GM21360 (cell line): ENCODE results near the gene RESP18.
A peak's percentile ranks its signal among the peaks of the same experiment; 100 is the strongest.

Source experiments
- ATAC-seq: cut with Tn5 transposase; IDR thresholded peaks from one replicate; pipeline ENCODE4 v1.9.1; 2021; ENCODE audit warnings: mild to moderate bottlenecking, moderate library complexity; ENCODE audit not compliant: unreplicated experiment

RESP18 gene

DNA sequence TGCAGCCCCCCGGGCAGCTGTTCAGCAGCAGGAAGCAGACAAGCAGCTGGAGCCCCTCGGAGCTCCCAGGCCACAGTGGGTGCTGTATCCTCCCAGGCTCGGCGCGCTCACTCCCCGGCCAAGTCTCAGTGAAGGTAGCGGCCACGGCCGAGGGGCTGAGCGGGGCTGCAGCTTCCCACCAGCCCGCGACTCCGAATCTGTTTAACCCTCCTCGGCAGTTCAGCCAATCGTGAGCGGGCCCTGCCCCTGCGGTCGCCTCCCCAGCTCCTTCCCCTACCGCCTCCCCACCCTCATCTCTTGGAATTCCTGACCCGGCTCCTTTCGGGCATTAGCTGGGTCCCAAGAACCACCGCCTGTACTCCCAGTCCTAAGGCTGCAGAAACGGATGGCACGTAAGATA is at the start of gene RESP18:
Gene RESP18, minus strand, starts transcription at position 203 of the 400 bp plus-strand sequence.
- no peak for ATAC-seq

DNA sequence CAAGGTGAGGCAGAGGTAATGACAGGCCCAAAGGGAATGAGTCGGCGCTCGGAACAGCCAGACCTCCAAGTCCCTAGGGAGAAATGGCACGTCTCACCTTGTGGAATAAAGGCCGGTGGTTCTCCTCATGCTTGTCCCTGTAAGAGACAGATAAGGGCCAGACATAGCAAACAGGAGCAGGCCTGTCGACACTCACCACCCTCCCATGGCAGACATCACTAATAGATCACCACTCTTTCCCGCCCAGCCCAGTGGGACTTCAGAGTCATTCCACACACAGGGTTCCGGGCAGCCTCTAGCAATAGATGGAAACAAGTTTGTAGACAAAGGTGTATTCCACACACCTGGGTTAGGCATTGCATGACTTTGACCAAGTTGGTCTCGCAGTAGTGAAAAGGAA is 48.9 kb upstream of the RESP18 start:
- no peak for ATAC-seq

DNA sequence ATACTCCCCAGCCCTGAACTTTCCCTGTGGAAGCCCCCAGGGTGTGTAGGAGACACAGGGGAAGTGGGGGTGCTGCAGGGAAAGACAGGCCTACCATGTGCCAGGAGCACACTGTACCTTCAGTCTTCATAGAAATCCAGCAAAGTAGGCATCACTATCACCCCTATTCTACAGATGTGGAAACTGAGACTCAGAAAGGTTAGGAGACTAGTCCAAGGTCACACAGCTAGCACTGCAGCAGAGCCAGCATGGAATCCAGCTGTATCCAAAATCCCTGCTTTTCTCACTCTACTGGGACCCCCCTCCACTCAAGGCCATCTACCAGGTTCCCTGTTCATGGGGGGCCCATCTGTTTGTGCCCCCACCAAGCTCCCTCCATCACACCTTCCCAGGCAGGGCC is 48.4 kb upstream of the RESP18 start:
- ATAC-seq, result no peak

DNA sequence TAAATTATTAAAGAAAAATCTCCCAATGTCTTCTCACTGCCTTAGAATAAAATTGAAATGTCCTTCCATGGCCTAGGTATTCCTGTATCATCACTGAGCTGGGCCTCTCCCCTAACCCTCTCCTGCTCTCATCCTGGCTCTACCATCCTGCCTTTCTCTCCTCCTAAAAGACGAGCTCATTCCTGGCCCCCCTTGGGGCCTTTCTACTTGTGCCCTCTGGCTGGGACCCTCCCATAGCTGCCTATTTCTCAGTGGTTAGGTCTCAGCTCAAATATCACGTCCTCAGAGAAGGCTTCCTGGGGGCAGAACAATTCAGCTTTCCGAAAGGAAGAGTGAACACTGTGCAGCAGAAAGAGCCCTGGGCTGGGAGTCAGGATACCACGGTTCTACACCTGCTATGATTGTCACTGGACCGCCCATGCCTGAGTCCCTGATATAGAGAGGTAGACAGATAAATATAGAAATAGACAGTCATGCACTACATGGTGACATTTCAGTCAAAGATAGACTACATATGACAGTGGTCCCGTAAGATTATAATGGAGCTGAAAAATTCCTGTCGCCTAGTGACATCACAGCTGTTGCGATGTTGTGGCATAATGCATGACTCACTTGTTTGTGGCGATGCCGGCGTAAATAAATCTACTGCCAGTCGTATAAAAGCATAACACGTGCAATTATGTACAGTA is 45.8 kb upstream of the RESP18 start:
- ATAC-seq, result no peak

DNA sequence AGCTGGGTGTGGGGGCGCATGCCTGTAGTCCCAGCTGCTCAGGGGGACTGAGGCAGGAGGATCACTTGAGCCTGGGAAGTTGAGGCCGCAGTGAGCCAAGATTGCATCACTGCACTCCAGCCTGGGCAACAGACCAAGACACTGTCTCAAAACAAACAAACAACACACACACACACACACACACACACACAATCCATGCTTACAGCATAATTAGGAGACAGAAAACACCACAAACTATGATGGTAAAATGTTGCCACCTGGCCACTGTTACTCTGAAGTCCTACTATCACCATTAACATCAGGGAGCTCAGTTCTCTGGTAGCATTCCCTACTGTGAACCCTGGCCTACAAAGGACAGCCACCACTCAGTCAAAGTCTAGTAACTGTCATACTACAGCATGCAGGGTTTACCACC is 36.9 kb upstream of the RESP18 start:
- no peak for ATAC-seq

DNA sequence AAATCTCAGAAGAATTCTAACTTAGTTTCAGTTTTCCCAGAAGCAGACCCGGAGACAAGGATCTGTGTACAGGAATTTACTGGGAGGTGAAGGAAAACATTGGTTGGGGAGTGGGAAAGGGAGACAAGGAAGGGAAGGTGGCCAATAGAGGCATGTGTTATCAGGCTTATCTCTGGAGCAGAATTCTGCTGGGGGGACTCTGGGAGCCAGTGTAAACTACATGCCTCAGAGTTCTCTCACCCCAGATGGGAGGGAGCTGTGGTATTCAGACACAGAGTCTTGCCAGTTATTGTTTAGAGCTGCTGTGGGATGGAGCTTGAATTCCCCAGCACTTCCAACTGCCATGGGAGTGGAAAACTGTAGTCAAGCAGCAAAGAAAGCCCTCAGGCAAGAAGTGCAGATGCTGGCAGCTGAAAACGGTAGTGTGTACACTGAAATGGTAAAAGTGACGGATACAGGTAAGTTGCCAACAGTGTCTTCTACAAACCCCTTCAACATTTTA is 36.2 kb upstream of the RESP18 start:
- ATAC-seq, result no peak

DNA sequence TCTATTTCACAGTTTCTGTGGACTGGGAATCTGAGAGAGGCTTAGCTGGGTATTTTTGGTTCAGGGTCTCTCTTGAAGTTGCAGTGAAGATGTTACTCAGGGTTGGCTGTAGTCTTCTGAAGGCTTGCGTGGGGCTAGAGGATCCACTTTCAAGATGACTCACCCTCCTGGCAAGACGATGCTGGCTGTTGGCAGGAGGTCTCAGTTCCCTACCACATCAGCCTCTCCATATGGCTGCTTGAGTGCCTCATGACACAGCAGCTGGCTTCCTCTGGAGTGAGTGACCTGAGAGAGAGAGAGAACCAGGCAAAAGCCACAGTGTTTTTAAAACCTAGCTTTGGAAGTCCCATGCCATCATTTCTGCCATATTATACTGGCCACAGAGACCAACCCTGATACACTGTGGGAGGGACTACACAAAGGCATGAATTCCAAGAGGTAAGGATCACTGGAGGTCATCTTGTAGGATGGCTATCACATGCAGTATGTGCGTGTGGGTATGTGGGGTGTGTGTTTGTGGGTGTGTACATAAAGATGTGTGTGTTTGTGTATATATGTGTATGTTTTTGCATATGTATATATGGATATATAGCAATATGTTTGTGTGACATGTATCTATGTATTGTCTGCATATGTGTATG is 30.1 kb upstream of the RESP18 start:
- ATAC-seq, result peak; percentile 79

DNA sequence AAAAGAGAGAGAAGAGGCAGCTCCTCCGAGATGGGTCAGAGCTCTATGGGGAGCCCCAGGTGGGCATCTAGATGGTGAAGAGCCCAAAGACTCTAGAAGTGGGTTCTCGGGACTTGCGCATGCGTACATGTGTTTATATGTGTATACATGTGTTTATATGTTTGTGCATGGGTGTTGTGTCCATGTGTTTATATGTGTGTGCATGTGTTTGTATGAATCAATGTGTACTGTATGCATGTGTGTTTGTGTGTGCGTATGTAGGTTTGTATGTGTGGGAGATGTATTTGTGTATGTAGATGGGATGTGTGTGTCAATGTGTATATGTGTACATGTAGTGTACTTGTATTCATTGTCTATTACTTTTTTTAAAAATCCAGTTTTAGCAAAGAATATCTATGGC is 29.5 kb upstream of the RESP18 start:
- ATAC-seq, result no peak

DNA sequence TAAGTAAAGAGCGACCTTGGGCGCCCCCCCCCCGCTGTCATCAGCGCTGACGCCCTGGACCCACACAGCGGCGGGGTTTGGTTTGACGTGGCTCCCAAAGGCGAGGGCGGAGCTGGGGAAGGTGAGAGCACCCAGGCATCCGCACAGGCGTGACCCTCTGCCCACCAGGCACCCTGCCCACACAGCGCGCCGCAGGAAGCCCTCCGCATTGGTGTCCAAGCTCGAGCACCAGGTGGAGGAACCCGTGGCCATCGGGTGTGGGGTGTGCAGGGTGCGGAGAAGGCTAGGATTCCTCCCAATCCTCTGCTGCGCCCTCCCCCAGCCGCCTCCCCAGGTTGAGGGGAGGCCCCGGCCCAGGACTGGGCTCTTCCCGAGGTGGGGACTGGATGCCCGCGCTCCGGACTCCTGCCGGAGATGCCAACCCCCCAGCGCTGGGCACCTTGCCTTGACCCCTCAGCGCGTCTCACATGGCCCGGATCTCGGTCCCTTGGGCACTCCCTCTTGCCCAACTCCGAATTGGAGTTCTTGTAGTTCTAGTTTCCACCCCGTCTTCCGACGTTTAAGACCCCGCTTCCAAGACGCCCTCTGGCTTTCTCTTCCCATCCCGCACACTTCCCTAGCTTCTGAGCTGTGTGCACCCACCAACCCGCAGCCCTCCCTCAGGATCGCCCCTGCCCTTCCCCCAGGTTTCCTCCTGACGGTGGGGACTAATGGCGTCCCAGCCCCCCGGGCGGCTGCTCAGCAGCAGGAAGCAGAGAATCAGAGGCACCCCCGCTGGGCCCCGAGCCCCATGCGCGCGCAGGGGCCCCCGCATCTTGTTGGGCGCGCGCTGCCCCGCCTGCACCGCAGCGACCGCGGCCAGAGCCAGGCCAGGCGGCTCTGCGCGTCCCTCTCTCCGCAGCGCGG is 25.9 kb upstream of the RESP18 start:
- no peak for ATAC-seq

DNA sequence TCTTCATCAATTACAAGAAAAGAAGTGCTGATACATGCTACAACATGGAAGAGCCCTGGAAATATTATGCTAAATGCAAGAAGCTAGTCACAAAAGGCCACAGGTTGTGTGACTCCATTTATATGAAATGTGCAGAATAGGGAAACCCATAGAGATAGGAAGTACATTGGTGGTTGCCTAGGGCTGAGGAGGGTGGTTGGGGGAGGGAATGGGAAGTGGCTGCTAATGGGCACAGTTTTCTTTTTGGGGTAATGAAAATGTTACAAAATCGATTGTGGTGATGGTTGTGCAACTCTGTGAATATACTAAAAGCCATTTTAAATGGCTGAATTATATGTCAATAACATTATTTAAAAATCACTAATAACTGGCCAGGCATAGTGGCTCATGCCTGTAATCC is 24.3 kb upstream of the RESP18 start:
- ATAC-seq, result no peak

DNA sequence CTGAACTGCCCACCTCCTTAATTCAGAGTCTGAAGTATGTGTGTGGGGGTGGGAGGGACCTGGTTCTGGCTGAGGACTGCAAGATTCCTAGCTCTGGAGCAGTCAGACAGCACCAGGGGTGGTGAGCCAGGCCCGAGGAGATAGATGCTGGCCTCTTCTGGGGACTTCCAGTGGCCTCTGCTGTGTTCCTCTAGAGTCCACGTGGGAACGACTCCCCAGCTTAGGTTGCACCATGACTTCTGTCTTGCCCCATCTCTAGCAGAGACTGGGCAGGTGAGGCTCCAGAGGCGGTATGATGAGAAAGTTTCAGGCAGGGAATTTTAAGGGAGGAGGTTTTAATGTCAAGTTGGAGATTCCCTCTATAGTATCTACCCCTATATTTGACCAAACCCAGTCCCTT is 22.0 kb upstream of the RESP18 start:
- no peak for ATAC-seq

DNA sequence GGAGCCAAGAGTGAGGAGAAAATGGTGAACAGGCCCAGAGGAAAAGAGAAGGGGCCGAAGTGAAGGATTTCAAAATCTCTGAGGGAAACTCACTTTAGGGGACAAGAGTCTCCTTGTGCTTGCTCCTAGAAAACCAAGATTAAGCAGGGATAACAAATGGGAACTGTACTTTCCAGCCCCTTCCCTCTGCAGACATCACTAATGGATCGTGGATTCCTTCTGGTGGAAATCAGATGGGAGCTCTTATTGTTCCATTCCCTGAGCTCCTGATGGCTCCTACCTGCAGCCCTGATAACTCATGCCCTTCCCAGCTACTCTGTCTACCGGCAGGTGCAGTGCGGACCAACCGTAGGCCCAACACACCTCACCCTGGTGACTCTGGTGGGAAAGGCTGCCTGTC is 20.6 kb upstream of the RESP18 start:
- ATAC-seq, result no peak

DNA sequence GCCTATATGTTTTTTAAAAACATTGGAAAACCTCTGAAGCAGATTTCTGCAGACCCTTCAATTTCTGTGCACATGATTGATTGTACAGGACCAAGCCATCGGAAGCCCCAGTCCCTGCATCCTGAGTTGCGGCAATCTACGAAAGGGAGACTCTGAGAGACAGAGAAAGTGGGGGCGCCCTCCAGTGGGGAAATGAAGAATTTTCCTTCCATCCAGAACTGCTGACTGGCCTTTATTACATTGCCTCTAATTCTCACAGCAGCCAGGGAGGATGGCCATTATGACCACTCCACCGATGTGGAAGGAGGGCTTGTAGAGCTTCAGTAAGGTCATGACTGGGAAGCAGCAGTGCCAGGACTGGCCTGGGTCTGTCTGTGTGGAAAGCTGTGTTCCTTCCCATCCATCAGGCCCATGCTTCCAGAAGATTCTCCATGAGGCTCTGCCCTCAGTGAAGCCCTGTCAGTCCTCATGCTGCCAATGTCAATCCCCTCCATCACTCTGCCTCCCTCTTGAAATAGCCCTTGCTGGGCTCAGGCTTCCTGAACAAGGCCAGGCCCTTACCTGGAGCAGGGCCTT is 20.0 kb upstream of the RESP18 start:
- no peak for ATAC-seq

DNA sequence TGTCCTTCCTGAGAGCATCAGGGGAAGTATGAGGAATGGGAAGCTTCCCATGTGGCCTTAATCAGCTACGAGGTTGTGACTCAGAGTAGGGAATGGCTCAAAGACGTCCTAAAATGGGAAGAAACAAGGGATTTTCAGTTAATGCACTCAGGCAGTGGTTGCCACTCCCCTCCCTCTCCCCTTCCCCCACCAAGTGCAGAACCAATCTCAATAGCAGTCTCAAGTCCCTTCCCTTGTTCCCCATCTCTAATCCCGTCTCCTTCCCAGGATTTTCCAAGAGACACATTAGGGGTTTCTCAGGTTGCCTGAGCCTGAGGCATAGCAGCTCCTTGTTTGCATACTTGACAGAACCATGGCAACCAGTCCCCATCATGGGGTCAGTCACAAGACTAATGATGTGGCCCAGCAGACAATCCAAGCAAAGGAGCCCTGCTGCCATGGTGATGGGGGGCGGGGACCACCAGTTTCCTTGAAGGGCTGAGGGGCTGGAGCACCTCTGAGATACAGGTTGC is 18.2 kb upstream of the RESP18 start:
- no peak for ATAC-seq

DNA sequence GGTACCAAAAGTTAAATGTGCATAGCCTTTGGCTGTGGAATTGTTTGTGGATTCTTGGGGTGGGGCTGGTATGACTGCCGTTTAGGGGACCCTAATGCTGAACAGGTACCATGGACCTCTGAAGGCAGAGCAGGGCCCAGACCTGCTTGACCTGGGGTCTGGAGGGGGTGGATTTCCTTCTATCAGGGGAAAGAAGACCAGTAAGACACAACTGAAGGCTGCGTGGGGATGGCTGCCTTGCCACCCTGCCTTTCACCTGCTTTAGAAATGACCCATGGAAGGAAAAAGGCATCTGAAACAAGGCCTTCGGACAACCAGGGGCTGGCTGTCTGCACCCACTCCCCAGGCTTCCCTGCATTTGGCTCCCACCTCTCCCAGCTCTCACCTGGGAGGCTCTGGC is 17.7 kb upstream of the RESP18 start:
- no peak for ATAC-seq

DNA sequence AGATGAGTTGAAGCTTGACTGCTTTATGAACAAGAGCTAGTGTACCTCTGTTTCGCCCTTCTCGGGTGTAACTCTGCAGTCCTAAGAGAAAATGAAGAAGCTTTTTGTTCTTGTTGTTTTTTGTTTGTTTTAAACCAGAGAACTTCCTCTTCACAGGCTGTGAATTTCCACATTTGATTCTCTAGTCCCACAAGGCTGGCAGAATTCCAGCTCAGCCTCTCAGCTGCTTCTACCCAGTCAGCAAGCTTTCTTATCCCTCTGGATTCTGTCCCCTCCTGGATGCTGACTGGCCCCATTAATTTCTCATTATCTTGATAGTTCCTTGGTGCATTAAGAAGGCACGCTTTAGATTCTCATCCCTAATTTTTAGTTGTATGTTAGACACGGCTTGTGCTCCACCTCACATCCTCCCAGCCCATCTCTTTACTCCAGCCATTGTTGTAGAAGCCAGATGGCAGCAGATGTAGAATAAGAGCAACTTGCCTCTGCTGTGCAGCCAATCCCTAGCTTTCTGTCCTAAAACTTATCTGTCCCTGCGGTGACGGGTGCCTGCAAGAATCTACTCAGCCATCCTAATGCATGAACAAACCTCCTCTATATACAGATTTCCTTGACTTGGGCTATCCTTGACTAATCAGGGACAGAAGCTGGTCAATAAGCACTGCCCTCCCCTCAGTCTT is 12.3 kb upstream of the RESP18 start:
- no peak for ATAC-seq

DNA sequence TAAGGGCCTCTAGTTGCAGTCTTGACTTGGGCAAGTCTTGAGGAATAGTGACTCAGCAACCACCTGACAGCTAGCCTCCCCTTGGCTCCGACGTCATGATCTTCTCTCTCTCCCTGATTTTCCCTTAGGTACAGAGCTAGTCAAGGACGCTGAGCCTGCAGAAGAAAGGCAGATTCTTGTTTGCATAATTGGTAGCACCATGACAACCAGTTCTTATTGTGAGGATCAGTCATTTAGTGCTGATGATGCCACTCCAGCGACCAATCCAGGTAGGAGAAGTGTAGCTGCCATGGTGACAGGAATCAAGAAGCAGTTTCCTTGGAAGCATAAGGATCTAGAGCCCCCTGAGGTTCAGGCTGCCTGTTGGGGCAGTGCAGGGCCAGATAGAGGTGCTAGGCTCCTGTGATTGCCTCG is 2.8 kb upstream of the RESP18 start:
- no peak for ATAC-seq

DNA sequence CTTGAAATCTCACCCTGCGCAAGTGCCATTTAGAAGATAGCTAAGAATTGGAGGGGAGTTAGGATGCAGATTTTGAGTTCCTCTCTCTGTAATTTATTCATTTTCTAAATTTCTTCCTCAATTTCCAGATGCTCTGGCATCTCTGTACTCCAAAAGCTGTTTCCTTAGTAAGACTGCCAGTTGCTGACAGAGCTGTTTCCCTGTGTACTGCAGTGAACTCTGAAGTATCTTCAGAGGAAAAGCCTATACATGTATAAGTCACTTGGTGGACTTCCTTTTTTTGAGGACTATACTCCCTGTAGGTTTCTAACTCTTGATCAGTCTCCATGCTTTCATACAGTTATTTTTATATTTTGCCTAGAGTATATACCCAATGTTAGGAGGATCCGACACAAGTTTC is 1.5 kb upstream of the RESP18 start:
- no peak for ATAC-seq

DNA sequence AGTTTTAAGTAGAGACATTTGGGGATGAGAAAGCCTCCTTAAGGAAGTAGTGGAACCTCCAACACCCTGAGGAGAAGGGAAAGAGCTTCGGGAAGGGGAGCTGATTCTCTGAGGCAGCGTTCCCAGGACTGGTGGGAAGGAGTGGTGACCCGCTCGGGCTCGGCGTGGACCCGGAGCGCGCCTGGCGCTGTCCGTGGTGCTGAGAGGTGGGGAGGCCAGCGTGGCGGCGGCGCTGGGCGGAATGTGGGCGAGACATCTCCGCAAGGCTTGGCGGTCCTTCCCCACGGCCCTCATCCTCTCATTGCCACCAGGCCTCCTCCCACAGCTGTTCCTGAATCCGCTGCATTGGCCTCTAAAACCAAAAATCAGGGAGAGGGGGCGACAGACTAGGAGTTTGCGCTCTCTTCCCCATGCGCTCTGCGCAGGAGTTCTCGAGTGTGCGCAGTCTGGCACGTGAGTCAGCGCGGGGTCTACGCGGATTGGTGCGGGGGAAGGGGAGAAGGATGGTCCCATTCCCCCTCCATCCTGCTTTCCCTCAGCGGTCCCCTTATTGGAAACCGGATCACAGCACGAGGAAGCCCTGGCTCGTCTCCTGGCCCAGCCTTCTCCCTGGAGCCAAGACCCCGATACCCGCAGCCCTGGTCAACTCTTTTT is 857 bp downstream of the RESP18 start:
- no peak for ATAC-seq

DNA sequence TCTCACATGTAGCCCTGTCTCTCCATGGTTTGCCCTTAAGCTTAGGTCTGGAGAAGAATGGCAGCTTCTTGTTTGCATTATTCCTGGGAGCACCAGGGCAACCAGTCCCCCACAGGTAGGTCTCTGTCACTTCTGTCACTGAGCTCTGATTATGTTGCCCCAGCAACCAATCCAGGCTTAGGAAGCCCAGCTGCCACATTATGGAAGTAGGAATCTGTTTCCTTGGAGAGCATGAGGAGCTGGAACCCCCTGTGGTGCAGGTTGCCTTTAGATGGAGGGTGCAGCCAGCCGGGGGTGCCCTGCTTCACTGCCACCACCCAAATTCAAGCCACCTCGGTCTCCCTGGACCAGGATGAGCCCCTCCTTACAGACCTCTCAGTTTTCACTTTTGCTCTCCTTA is 4.8 kb downstream of the RESP18 start:
- no peak for ATAC-seq
